Suppressor macrophage (primary cell): ENCODE measurements around the gene DNAL4.
"Not testable (repeated sequence)": the region's sequence is repeated elsewhere in the genome, so short reads cannot be mapped to it uniquely, and the experiment has no call there.

Source experiments
- DNase-seq, 4 experiments: peaks; one replicate each; pipeline ENCODE4 v3.0.0-alpha.2; 2020 to 2022

Gene DNAL4

DNA sequence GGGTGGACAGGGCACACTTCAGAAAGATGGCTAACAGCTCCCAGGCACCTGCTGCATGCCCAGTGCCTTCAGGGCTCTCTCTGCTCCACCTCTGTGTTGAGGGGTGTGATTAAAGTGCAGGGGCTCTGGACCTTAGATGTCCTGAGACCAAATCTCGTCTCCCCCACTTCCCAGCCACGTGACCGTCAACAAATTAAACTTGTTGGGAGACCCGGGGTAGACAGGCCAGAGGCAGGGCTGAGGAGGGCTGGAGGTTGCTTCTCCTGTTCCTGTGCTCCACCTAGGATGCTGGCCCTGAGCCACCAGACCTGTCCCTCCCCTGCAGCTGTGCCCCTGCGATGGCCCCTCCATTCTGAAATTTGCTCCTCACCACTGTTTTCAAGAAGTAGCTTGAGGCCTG lies 32.9 kb upstream of the DNAL4 start:
- no peak for DNase-seq

DNA sequence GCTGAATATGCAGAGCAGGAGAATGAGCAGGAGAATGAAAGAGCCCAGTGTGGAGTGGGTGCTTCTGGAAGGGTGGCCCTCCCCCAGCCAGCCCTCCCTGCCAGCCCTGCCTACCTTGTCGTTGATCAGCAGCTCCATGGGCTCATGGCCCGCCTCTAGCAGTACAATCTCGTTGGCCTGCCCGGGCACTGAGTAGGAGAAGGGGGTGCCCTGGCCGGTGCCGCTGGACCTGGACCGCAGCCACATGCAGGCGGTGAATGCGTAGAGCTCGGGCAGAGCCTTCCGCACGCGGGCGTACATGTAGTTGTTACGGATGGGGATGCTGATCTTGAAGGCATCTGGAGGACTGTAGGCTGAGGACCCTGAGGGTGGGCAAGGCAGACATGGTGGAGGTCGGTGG lies 32.4 kb upstream of the DNAL4 start:
- no peak for DNase-seq

DNA sequence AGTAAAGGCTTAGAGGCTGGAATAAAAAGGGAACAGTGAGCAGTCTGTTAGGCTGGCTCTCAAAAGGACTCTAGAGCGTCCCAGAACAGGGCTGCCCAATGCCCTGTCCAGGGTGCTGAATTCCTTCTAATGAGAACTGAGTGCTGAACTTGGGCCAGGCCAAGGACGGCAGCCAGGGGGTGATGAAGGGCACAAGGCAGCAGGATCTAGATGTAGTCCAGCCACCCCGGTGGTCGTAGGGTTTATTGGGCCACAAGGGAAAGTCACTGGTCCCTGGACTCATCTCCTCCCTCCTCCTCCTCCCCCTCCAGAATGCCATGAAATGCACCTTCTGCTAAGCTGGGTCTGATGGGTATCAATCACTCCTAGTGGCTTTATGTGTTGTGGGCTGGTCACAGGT lies 30.6 kb upstream of the DNAL4 start:
- peak; percentile 86 to 92 (median 90) for DNase-seq

DNA sequence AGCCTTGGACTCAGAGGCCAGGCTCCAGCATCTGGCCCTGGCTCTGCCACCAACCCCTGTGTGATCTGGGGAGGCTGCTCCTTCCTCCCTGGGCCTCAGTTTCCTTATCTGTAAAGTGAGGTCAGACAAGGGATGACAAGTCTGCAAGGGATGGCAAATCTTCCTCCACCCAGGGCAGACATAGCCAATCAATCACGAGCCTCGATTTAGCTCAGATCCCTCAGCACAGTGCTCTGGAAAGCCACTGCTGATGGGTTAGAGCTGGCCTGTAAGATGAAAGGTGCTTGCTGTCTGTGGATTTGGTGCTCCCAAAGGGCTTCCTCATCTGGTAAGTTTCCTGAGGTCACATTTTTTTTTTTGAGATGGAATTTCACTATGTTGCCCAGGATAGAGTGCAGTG lies 29.7 kb upstream of the DNAL4 start:
- DNase-seq, result no peak

DNA sequence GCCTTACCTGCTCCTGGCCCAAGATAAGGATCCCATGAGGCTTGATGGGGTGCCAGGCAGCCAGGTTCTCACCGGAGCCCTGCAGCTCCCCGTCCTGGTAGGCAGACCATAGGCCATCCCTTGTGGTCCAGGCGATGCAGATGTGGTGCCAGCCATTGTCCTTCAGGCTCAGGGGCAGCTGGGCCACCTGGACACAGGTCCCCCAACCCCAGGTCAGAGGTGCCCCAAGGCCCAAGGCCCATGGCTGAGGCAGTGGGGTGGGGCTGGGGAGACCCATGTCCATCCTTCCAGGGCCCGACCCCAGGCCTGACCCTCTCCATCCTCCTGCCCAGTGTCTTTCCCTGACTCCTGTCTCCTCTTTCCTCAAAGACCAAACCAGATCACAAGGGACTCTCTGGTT lies 29.1 kb upstream of the DNAL4 start:
- no peak for DNase-seq

DNA sequence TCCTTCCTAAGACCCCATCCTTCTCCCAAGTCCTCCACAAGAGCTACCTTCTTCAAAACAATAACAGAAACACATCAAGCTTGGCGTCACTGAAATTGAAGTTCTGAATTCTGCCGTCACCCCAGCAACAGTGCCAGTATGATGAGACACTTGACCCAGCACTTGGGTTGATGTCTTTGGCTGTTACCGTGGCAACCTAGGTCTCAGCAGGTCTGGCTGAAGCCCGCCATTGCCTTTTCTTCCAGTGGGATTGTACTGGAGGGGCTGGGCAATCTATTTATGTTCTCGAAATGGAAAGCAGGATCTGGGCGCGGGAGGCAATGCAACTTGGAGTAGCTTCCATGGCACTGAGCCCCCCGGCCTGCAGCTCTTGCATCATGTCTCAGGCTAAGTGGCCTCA lies 26.1 kb upstream of the DNAL4 start:
- DNase-seq, result no peak

DNA sequence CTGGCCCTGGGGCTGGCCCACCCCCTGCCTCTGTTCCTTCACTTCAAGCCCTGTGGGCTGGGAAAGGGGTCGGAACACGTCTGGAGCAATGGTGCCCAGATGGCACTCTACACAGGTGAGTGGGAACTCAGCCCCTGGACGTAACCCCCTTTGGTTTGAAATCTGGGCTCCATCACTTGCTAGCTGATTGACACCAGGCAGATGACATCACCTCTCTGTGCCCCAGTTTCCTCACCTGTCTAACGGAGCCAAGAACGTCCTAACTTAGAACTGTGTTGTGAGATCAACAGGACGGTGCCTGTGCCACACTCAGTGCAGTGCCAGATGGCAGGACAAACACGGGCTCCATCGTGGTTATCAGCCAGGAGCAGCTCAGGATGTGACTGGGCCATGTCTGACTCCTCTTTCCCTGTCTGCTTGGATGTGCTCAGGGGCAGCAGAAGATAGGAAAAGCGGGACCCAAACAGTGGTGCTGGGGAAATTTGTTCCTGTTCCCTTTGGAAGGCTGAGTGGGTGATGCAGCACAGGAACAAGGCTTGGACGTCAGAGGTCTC lies 25.5 kb upstream of the DNAL4 start:
- no peak for DNase-seq

DNA sequence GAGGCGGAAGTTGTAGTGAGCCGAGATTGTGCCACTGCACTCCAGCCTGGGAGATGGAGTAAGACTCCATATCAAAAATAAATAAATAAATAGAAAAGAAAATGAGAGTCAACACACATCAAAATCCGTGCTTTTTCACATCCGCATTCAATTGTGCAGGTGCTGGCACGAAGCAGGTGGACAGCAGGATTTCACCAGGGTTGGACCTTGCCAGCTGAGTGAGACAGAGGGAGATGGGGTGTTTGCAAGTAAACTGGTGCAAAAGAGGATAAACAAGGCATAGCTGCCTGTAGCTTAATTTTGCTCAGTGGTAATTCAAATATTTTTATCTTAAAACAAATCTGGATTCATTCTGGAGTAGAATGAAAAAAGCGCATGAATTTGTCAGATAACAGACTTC lies 23.3 kb upstream of the DNAL4 start:
- no peak for DNase-seq

DNA sequence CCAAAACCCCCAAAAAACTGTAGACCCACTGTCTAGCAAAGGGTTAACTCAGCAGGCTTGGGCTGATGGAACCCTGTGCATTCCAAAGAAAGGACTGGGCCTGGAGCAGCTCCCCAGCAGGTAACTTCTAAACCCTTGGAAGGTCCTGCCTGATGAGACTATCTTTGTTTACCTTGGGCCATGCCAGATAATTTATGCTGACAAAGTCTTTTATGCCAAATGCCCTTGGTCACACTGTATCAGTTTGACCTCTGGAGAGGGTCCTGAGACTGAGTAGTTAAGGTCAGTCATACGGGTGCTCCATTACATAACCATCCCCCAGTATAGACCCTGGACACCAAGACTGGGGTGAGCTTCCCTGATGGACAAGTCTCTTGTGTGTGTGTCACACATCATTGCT lies 21.9 kb upstream of the DNAL4 start:
- DNase-seq, result no peak

DNA sequence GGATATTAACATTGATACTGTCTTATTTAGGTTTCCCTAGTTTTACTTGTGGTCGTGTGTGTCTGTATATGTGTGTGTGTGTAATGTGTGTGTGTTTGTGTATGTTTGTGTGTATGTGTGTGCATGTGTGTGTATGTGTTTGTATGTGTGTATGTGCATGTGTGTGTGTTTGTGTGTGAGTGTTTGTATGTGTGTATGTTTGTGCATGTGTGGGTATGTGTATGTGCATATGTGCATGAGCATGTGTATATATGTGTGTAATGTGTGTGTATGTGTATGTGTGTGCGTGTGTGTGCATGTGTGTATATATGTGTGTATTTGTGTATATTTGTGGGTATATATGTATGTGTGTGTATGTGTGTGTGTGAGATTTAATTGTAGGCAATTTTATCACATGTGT lies 17.3 kb upstream of the DNAL4 start:
- DNase-seq, result no peak

DNA sequence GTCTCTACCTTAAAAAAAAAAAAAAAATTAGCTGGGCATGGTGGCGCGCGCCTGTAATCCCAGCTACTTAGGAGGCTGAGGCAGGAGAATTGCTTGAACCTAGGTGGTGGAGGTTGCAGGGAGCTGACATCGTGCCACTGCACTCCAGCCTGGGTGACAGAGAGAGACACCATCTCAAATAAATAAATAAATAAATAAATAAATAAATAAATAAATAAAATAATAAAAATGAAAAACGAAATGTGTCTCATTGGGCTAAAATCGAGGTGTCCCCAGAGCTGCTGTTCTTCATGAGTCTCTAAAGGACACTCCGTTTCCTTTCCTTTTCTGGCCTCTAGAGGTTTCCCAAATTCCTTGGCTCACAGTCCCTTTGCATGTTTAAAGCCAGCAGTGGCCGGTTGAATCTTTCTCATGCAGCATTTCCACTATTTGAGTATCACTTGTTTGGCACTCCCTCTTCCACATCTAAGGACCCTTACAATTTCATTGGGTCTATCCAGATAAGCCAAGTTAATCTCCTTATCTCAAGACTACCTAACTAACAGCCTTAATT lies 11.2 kb upstream of the DNAL4 start:
- not testable (repeated sequence) for DNase-seq

DNA sequence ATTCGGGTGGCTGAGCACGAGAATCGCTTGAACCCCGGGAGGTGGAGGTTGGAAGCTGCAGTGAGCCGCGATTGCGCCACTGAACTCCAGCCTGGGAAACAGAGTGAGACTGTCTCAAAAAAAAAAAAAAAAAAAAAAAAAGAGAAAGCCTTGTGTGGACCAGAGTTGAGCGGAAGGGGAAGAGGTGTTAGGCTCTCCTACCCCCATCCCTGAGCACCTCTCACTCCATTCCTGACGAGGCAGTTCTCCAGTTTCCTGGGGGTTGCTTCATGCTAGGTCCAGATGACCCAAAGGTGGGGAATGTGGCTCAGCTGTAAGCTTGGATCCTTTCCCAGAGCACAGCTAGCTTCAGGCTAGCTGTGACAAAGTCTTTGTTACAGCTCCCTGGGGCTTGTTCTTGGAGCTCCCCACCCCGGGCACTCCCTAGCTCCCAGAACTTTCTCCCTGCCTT lies 8.8 kb upstream of the DNAL4 start:
- DNase-seq, result no peak

DNA sequence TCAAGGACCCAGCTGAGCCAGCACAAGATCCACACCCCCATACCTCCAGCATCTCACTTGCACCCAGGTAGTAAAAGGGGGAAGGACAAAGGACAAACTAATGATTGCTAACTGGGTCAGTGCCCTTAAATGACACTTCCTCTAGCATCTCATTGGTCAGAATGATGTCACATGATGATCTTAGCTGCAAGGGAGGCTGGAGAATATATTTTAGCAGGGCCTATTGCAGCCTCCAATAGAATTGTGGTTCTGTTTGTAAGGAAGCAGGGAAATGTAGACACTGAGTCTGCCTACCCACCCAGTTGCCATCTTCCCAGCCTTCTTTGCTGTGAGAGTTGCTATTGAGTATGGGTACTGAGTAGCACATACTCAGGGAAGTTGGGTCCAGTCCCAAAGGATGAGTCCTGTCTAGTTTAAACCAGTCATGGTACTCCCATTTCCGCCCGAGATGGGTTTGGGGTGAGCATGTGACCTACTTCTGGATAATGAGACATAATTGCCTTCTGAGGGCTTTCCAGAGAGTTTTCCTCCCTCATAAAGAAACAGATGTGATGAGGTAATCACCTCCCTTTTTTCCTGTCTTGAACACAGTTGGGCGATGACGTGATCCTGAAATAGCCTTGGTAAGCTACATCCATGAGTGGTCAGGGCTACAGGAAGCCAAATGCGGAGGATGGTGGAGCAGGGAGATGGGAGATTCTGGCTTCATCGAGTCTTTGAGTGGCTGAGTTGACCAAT lies 5.5 kb upstream of the DNAL4 start:
- no peak for DNase-seq

DNA sequence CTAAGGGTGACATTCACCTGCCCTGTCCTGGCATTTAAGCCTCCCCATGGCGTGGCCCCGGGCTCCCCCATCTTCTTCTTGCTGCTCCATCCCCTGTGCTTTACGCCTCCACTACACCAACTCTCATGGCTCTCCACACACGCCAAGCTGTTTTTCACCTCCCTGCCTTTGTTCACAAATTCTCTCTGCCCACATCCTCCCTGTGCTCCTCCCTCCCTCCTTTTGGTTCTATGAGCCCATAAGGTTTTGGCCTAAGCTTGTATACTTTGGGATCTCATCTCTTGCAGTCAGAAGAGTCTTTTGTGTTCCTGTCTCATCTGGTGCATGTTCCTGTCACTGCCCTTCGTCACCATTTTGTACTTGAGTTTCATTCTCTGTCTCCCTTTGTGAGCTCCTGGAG lies 4.6 kb upstream of the DNAL4 start:
- DNase-seq, result no peak

DNA sequence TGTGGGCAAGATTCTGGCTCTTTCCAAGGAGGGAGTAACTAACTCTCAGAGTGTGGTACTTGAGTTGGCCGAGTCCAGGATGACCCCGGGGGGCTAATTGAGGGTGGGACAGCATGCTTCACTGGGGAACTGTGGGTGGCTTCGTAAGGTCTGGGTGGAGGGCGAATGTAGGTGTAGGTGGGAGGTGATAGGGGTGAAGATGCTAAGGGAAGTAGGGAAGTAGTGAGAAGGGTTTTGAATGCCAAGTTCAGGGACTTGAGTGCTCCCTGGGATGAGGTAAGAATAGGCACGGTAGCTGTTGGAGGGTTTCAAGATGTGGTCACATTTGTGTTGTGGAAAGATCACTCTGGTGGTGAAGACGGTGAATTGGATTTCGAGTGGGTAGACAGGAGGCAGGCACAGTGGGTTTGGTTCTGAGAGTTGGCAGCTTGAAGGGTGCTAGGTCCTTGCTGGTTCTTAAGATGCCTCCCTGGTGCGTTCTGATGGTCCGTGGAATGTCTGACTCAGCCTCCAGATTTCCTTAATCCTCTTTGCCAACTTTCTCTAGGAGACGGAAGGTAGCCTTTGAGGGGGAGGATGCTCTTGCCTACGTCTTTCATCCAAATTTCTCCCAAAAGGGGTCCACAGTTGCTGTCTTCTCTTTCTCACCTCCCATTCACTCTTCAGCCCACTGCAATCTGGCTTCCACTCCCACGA lies 2.5 kb upstream of the DNAL4 start:
- no peak for DNase-seq

DNA sequence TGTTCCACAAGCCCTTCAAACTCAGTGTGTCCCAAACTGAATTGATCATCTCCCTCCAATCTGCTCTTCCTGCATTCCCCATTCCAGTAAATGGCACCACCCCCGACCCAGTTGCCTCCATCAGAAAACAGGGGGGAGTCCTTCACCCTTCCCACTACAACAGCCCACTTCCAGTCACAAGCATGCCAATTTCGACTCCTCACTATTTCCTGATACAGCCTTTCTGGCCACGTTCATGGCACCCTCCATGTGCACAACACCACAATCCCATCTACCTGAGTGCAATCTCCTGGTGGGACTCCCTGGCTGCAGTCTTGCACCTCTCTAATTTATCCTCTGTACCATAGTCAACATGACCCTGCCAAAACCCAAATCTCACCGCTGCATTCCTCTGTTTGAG lies 1.6 kb upstream of the DNAL4 start:
- DNase-seq, result no peak

DNA sequence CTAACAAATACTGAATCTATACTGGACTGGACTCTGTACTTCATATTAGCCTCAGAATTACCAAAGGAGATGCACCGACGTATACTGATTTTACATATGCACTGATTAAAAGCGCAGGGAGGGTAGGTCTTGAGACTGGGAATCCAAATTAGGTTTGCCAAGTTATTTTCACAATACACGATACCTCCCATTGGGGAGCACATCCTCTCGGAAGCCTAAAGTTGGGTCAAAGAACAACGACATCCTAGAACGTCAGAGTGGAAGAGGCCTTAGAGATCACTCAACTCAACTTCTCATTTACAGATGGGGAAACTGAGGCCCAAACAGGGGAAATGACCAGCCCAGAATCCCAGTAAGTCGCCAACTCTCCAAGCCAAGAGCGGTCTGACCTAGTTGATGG lies 626 bp downstream of the DNAL4 start:
- no peak for DNase-seq

DNA sequence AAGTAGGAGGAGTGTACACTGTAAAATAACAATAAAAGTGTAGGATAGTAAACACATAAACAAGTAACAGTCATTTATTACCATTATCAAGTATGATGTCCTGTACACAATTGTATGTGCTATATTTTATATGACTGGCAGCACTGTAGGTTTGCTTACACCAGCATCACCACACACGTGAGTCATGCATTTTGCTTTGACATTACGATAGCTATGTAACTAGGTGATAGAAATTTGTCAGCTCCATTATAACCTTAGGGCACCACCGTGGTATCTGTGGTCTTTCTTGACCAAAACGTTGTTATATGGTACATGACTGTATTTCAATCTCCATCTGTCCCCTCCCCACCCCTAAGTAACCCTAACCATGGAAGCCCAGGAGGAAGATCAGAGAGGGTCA lies 1.1 kb downstream of the DNAL4 start:
- DNase-seq, result no peak

DNA sequence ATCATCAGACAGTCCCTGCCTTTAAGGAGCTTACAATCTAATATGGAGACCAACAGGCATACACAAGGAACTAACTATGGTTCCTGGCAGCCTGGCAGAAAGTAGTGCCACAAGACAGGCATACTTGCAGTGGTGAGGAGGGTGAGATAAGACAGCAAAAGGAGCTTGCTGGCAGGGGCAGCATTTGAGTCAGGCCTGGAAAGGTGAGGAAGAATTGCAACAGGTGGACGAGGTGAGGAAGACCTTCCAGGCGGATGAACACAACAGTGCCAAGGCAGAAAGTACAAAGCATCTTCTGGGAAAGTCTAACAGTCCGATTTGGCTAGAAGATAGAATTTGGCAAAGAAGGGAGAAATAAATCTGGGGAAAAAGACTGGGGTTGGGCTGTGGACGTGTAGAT lies 4.3 kb downstream of the DNAL4 start:
- DNase-seq, result no peak

DNA sequence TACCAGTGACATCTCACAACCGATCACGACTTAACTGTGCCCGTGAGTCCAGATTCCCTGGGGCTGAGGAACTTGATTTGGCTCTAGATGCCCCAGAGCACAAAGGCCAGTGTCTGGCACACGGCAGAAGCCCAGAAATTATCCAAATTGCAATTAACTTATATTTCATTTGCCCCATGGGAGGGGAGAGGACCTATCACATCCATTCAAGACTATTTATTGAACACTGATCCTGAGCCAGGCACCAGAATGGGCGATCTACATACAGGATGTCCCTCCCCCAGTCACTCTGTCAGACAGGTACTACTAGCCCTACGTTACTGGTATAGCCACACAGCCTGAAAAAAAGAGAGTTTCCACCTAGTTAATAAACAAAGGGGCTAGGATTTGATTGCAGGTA lies 5.1 kb downstream of the DNAL4 start:
- DNase-seq, result no peak

DNA sequence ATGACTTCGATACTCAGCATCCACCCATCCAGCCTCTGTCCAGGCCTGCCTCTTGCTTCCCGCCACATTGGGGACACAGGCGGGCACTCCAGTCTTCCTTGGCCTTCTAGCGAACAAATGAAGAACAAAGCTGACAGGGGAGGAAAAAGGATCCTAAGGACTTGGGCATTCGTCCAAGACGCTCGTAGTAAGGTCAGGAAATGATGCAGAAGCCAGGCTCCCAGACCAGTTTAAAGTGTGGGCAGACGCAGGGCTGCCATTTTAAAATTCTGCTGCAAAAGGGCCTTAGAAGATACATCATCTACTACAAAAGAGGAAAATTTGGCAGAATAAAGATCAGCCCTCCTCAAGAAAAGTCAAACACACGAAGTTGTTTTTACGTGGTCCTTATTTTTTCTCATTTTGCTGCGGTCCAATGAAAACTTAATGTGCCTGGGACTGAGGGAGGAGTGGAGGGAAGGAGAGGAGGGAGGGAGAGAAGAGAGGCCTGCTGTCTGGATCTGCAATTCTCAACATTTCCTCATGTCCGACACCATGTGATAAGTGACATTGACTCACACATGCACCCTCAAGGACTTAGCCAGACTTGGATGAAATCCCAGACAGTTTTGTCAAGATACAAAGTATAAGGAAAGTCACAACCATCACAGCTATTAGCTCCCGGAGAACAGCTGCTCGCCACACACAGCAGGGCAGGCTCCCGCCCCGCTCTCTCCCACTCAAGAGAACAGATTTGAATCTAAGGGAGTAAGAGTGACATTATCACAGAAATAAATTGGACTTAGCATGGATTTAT lies 5.7 kb downstream of the DNAL4 start:
- peak; percentile 35 to 63 (median 54) for DNase-seq

DNA sequence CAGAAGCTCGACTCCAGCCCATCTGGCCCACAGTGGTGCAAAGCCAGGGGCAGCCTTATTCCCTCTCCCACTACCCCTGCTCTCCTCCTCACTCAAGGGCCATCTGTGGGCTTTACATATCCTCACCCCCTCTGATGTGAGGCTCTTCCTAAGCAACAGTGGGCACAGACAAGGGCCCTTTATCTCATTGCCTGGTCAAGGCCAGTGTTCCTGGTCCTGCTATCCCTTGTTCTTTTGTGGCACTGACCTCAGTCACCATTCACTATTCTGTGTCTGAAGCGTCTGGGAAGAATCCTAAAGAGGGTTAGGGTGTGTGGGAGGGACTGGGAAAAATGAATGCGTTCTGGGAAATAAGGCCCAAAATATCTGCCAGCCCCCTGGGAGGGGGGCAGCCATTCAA lies 7.3 kb downstream of the DNAL4 start:
- no peak for DNase-seq

DNA sequence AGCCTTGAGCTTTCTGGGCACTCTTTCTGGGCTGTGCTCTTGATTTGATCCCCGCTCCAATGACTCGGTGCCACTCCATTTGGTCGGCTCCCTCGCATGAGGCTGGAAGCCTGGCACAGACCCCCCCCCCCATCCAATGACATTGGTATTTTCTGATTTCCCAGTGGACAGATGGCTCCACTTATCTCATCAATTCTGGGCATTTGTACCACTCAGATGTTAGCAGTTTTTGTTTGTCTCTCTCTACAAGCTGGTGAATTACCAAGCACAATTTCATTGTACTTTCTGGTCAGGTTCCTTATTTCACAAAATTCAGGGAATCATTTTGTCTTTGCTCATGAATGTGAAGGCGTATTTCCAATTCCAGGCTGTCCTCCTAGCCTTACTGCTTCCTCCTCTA lies 9.1 kb downstream of the DNAL4 start:
- no peak for DNase-seq
